GM21390 (cell line): ENCODE measurements around the gene EEF1AKMT3.
A peak's percentile ranks its signal among the peaks of the same experiment; 100 is the strongest.

Experiments
- ATAC-seq: cut with Tn5 transposase; IDR thresholded peaks from one replicate; pipeline ENCODE4 v1.9.1; 2021; ENCODE audit not compliant: unreplicated experiment

EEF1AKMT3 gene

GRCh38 chr12:57782243-57782607 lies 9.8 kb downstream of the EEF1AKMT3 start:
- peak; percentile 5 for ATAC-seq

- ATAC-seq, result peak; percentile 89
These were observed 10.4 kb downstream of the EEF1AKMT3 start, which contains the start of gene TSFM for GRCh38 chr12:57782608-57783465. TSS of gene TSFM (plus strand) at chr12:57782787. CDS start at chr12:57782802, 15 bp downstream.

- ATAC-seq, result no peak
These were observed 11.0 kb downstream of the EEF1AKMT3 start for GRCh38 chr12:57783466-57783801.

- no peak for ATAC-seq
These were observed 11.4 kb downstream of the EEF1AKMT3 start for GRCh38 chr12:57783861-57784260.

GRCh38 chr12:57793920-57794319 lies 21.5 kb downstream of the EEF1AKMT3 start:
- ATAC-seq, result no peak

GRCh38 chr12:57795354-57795753 lies 22.9 kb downstream of the EEF1AKMT3 start:
- ATAC-seq, result no peak

GRCh38 chr12:57796996-57797395 lies 24.6 kb downstream of the EEF1AKMT3 start:
- ATAC-seq, result no peak

GRCh38 chr12:57797933-57798332 lies 25.5 kb downstream of the EEF1AKMT3 start:
- ATAC-seq, result no peak

GRCh38 chr12:57800965-57801364 lies 28.6 kb downstream of the EEF1AKMT3 start:
- no peak for ATAC-seq

- no peak for ATAC-seq
These were observed 30.2 kb downstream of the EEF1AKMT3 start for GRCh38 chr12:57802607-57803006.

- ATAC-seq, result no peak
These were observed 31.0 kb downstream of the EEF1AKMT3 start for GRCh38 chr12:57803319-57803893.

- ATAC-seq, result no peak
These were observed 34.3 kb downstream of the EEF1AKMT3 start for GRCh38 chr12:57806677-57807076.

GRCh38 chr12:57807285-57807684 lies 34.9 kb downstream of the EEF1AKMT3 start:
- no peak for ATAC-seq

- ATAC-seq, result no peak
These were observed 35.9 kb downstream of the EEF1AKMT3 start for GRCh38 chr12:57808351-57808750.

GRCh38 chr12:57809425-57809824 lies 37.0 kb downstream of the EEF1AKMT3 start:
- ATAC-seq, result no peak

- no peak for ATAC-seq
These were observed 38.0 kb downstream of the EEF1AKMT3 start for GRCh38 chr12:57810450-57810849.

- ATAC-seq, result no peak
These were observed 38.8 kb downstream of the EEF1AKMT3 start for GRCh38 chr12:57811028-57811755.

- ATAC-seq, result no peak
These were observed 40.9 kb downstream of the EEF1AKMT3 start for GRCh38 chr12:57813111-57813970.

- no peak for ATAC-seq
These were observed 41.8 kb downstream of the EEF1AKMT3 start for GRCh38 chr12:57813971-57814772.
